H9 (cell line): ENCODE results near the gene VKORC1. TPM values are rescaled to one million over a fixed set of nuclear protein-coding genes. Genes with fewer than 3 reads are reported as not detected.

Experiments
- DNase-seq: peaks from one replicate; pipeline ENCODE4 v3.0.0-alpha.2; 2017
- H2AFZ ChIP-seq: one replicate; pipeline ENCODE4 v1.6.1; 2013; ENCODE audit warnings: mild to moderate bottlenecking, low read length, control low read depth, moderate library complexity
- H2AK5ac ChIP-seq: 2 replicates; pipeline ENCODE4 v1.6.1; 2013; ENCODE audit warnings: low read length, control low read depth, mixed read lengths; ENCODE audit not compliant: insufficient read length
- H2BK120ac ChIP-seq: one replicate; pipeline ENCODE4 v1.6.1; 2013; ENCODE audit warnings: low read depth, mild to moderate bottlenecking, low read length, control low read depth, inconsistent platforms; ENCODE audit not compliant: poor library complexity, severe bottlenecking
- H2BK12ac ChIP-seq: 2 replicates; pipeline ENCODE4 v1.6.1; 2013; ENCODE audit warnings: low read length, control low read depth, mixed read lengths, low read depth; ENCODE audit not compliant: insufficient read length
- H2BK15ac ChIP-seq: 2 replicates; pipeline ENCODE4 v1.6.1; 2013; ENCODE audit warnings: low read depth, low read length, control low read depth
- H2BK20ac ChIP-seq: one replicate; pipeline ENCODE4 v1.6.1; 2013; ENCODE audit warnings: low read depth, mild to moderate bottlenecking, low read length, control low read depth, inconsistent platforms; ENCODE audit not compliant: poor library complexity, severe bottlenecking
- H2BK5ac ChIP-seq: 2 replicates; pipeline ENCODE4 v1.6.1; 2013; ENCODE audit warnings: low read length, control low read depth, mixed read lengths; ENCODE audit not compliant: insufficient read length
- H3K14ac ChIP-seq: 2 replicates; pipeline ENCODE4 v1.6.1; 2013; ENCODE audit warnings: low read length, control low read depth; ENCODE audit not compliant: insufficient read depth
- H3K18ac ChIP-seq: 2 replicates; pipeline ENCODE4 v1.6.1; 2013; ENCODE audit warnings: low read depth, mild to moderate bottlenecking, mixed read lengths, low read length, control low read depth; ENCODE audit not compliant: insufficient read length
- H3K23ac ChIP-seq: 2 replicates; pipeline ENCODE4 v1.6.1; 2013; ENCODE audit warnings: low read length, control low read depth, mixed read lengths, low read depth; ENCODE audit not compliant: insufficient read length
- H3K23me2 ChIP-seq: 2 replicates; pipeline ENCODE4 v1.6.1; 2013; ENCODE audit warnings: low read depth, mild to moderate bottlenecking, mixed read lengths, low read length, control low read depth; ENCODE audit not compliant: insufficient read length, poor library complexity, severe bottlenecking
- H3K27ac ChIP-seq: 2 replicates; pipeline ENCODE4 v1.5.1; 2013; ENCODE audit warnings: low read length, control low read depth, mixed read lengths, low read depth; ENCODE audit not compliant: insufficient read length
- H3K27me3 ChIP-seq: 2 replicates; pipeline ENCODE4 v1.6.1; 2013; ENCODE audit warnings: low read length, control low read depth, inconsistent platforms; ENCODE audit not compliant: insufficient read depth
- H3K4ac ChIP-seq: 2 replicates; pipeline ENCODE4 v1.6.1; 2013; ENCODE audit warnings: low read depth, mild to moderate bottlenecking, control low read depth, inconsistent platforms, low read length, moderate library complexity
- H3K4me1 ChIP-seq: 2 replicates; pipeline ENCODE4 v1.6.1; 2013; ENCODE audit warnings: low read length, control low read depth, inconsistent platforms; ENCODE audit not compliant: insufficient read depth
- H3K4me2 ChIP-seq: 2 replicates; pipeline ENCODE4 v1.6.1; 2013; ENCODE audit warnings: low read length, control low read depth, mixed read lengths; ENCODE audit not compliant: insufficient read length, insufficient read depth
- H3K56ac ChIP-seq: 2 replicates; pipeline ENCODE4 v1.6.1; 2013; ENCODE audit warnings: low read depth, mild to moderate bottlenecking, mixed read lengths, low read length, control low read depth; ENCODE audit not compliant: insufficient read length
- H3K79me1 ChIP-seq: 2 replicates; pipeline ENCODE4 v1.6.1; 2013; ENCODE audit warnings: low read depth, mild to moderate bottlenecking, moderate library complexity, low read length, control low read depth, inconsistent platforms; ENCODE audit not compliant: insufficient read depth, poor library complexity, severe bottlenecking
- H3K79me2 ChIP-seq: 2 replicates; pipeline ENCODE4 v1.6.1; 2013; ENCODE audit warnings: low read length, control low read depth, inconsistent platforms; ENCODE audit not compliant: insufficient read depth
- H3K9ac ChIP-seq: 2 replicates; pipeline ENCODE4 v1.6.1; 2013; ENCODE audit warnings: low read length, control low read depth, mixed read lengths; ENCODE audit not compliant: insufficient read length; ENCODE audit errors: extremely low read depth
- H3K9me3 ChIP-seq: one replicate; pipeline ENCODE4 v1.6.1; 2013; ENCODE audit warnings: low read depth, low read length, inconsistent platforms; ENCODE audit not compliant: control insufficient read depth
- H3T11ph ChIP-seq: one replicate; pipeline ENCODE4 v1.6.1; 2013; ENCODE audit warnings: mild to moderate bottlenecking, low read length, control low read depth, inconsistent platforms
- H4K20me1 ChIP-seq: one replicate; pipeline ENCODE4 v1.6.1; 2013; ENCODE audit not compliant: control insufficient read depth, insufficient read length, insufficient read depth
- H4K5ac ChIP-seq: 2 replicates; pipeline ENCODE4 v1.6.1; 2013; ENCODE audit warnings: low read depth, mild to moderate bottlenecking, mixed read lengths, low read length, control low read depth; ENCODE audit not compliant: insufficient read length
- H4K8ac ChIP-seq: replicated peaks from 2 replicates; pipeline ENCODE4 v1.6.1; 2013; ENCODE audit warnings: low read length, control low read depth, mixed read lengths, low read depth; ENCODE audit not compliant: insufficient read length
- H4K91ac ChIP-seq: 2 replicates; pipeline ENCODE4 v1.6.1; 2013; ENCODE audit warnings: low read depth, mild to moderate bottlenecking, moderate library complexity, mixed read lengths, low read length, control low read depth; ENCODE audit not compliant: insufficient read length
- H3K27ac Mint-ChIP-seq, 3 experiments: 2 replicates in 2 of 3; 3 replicates in 1 of 3; pipeline ENCODE4 v1.8.0; 2020 to 2021; ENCODE audit warnings: mixed read lengths in 3 of 3, mild to moderate bottlenecking in 1 of 3, moderate library complexity in 1 of 3
- H3K27me3 Mint-ChIP-seq: 2 replicates; pipeline ENCODE4 v1.8.0; 2021; ENCODE audit warnings: low read depth, mild to moderate bottlenecking, moderate library complexity, mixed read lengths
- H3K36me3 Mint-ChIP-seq, 3 experiments: 2 replicates in 2 of 3; 3 replicates in 1 of 3; pipeline ENCODE4 v1.8.0; 2020 to 2021; ENCODE audit warnings: low read depth in 3 of 3, mixed read lengths in 3 of 3; ENCODE audit not compliant: insufficient read depth in 1 of 3
- H3K4me1 Mint-ChIP-seq, 2 experiments: 2 replicates each; pipeline ENCODE4 v1.8.0; 2020; ENCODE audit warnings: mixed read lengths in 2 of 2
- H3K4me3 Mint-ChIP-seq, 2 experiments: 2 replicates in 1 of 2; 3 replicates in 1 of 2; pipeline ENCODE4 v1.8.0; 2020 to 2021; ENCODE audit warnings: mild to moderate bottlenecking in 2 of 2, mixed read lengths in 2 of 2, moderate library complexity in 1 of 2
- H3K9me3 Mint-ChIP-seq, 2 experiments: 2 replicates in 1 of 2; 3 replicates in 1 of 2; pipeline ENCODE4 v1.8.0; 2020; ENCODE audit warnings: mild to moderate bottlenecking in 2 of 2, mixed read lengths in 2 of 2, moderate library complexity in 1 of 2
- WGBS: extraction: QIAGEN DNeasy Blood & Tissue Kit; methylation state at CpG from one replicate; pipeline ENCODE4 v1.1.7; 2013; ENCODE audit warnings: missing lambda C conversion rate, low lambda C conversion rate, mixed read lengths; ENCODE audit not compliant: insufficient read length; ENCODE audit errors: extremely low coverage; 5-methylcytosine and 5-hydroxymethylcytosine counted together
- total RNA-seq: library from RNA; stranded (reverse); gene quantifications from 2 replicates; pipeline ENCODE4 v1.2.1, GENCODE V29; 2021
- TF ChIP-seq, protein P1 (sequence below): fragments of 200-600 bp; sonication (generic); conservative IDR thresholded peaks from 3 replicates; pipeline ENCODE4 v1.8.0; 2021; ENCODE audit warnings: antibody characterized with exemption, mild to moderate bottlenecking

Gene VKORC1
- total RNA-seq, 1 experiment from 2014 or later, result 93.9 TPM

DNA sequence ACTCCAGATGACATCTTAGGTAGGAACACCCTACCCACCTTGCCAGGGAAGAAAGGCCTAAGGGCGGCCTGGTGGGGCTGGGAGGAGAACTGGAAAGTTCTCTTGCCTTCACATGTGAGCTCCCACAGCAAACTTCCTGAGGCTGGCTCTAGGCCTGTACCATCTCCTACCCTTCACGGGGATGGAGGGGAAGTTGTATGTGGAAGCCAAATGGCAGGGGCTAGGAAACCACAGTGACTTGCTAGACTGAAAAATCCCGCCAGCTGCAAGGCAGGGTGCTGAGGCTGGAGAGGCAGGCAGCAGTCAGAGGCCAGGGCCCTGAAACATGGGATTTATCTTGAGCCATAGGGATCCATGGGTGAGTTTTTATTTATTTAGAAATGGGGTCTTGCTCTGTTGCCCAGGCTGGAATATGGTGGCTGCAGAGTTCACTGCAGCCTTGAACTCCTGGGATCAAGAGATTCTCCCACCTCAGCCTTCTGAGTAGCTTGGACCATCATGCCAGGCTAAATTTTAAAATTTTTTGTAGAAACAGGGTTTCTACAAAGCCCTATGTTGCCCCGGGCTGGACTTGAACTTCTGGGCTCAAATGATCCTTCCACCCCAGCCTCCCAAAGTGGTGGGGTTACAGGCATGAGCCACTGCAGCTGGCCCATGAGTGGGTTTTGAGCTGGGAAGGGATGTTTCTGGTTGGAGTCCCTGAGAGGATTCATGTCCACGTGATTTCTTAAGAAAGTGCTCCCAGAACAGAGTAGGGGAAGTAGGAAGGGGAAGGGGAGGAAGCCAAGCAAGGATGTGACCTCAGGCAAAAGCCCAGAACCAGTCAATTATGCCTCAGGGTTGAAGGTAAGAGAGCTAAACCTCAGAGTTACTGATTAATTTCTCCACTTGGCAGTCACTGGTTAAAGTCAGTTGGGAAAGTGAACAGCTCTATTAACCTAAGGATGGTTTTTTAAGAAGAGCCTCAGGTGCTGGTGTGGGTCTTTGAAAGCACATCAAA is 18.8 kb upstream of the VKORC1 start:
- Histone ChIP-seq H3K14ac (no peak overlapping the region), H3K27me3 (no peaks in the 10 kb centered on the region; the same call in 1 of the 2 replicates), H4K20me1 (no peaks in the 10 kb centered on the region), H3T11ph (no peak overlapping the region), H2BK120ac (no peak overlapping the region), H3K79me2 (peaks cover 4% of the 10 kb centered on the region; the same call in 1 of the 2 replicates), H4K8ac (no peak overlapping the region), H4K91ac (no peak overlapping the region), H4K5ac (no peak overlapping the region), H2BK20ac (no peak overlapping the region), H3K56ac (no peak overlapping the region), H2BK12ac (no peak overlapping the region), H3K4me2 (no peak overlapping the region), H2AK5ac (no peak overlapping the region), H3K18ac (no peak overlapping the region), H3K79me1 (peaks cover under 1% of the 10 kb centered on the region), H3K9ac (no peak overlapping the region), H3K27ac (no peak overlapping the region), H2BK5ac (no peak overlapping the region), H2AFZ (no peak overlapping the region), H3K9me3 (no peaks in the 10 kb centered on the region), H3K4me1 (0 out of 2 replicates have a peak, but pooled peaks cover 2% of the 10 kb centered on the region), H3K23me2 (peaks cover 4% of the 10 kb centered on the region), H3K23ac (no peak overlapping the region), H2BK15ac (no peak overlapping the region), H3K4ac (no peak overlapping the region)
- no peaks in the 10 kb centered on the region; a peak in 1 of 5 replicates for H3K9me3 Mint-ChIP-seq
- peaks cover 19 to 41% (median 35%) of the 10 kb centered on the region in 3 experiments for H3K36me3 Mint-ChIP-seq
- no peak for DNase-seq
- no CpG with 5 or more reads among the region's 5 CpGs for WGBS
- TF ChIP-seq, protein P1, sequence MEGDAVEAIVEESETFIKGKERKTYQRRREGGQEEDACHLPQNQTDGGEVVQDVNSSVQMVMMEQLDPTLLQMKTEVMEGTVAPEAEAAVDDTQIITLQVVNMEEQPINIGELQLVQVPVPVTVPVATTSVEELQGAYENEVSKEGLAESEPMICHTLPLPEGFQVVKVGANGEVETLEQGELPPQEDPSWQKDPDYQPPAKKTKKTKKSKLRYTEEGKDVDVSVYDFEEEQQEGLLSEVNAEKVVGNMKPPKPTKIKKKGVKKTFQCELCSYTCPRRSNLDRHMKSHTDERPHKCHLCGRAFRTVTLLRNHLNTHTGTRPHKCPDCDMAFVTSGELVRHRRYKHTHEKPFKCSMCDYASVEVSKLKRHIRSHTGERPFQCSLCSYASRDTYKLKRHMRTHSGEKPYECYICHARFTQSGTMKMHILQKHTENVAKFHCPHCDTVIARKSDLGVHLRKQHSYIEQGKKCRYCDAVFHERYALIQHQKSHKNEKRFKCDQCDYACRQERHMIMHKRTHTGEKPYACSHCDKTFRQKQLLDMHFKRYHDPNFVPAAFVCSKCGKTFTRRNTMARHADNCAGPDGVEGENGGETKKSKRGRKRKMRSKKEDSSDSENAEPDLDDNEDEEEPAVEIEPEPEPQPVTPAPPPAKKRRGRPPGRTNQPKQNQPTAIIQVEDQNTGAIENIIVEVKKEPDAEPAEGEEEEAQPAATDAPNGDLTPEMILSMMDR, result no peak
- H3K4me1 Mint-ChIP-seq, result peaks cover 6 to 9% of the 10 kb centered on the region in 2 experiments
- no peak overlapping the region; a peak in 1 of 7 replicates for H3K27ac Mint-ChIP-seq
- H3K4me3 Mint-ChIP-seq, result no peak overlapping the region
- no peaks in the 10 kb centered on the region for H3K27me3 Mint-ChIP-seq
